B cell (primary cell): Measurements from ENCODE around the gene ZNF185. TPM values are rescaled to one million over a fixed set of nuclear protein-coding genes. Genes with fewer than 3 reads are reported as not detected.

ENCODE experiments used
- ATAC-seq: fragments of 200-7000 bp; cut with Tn5 transposase; one replicate; pipeline ENCODE4 v1.10.0; 2021; ENCODE audit warnings: low read depth, mild to moderate bottlenecking, moderate number of reproducible peaks, moderate library complexity
- CTCF ChIA-PET: fragments of 350-600 bp; sonication (Branson Sonifier 250); formaldehyde crosslinking; loops from one replicate; lab custom pipeline; 2021; ENCODE audit warnings: antibody characterized with exemption, inconsistent platforms; lab: Charles Lee
- POLR2A ChIA-PET: fragments of 350-600 bp; sonication (Branson Sonifier 250); formaldehyde crosslinking; loops from one replicate; lab custom pipeline; 2021; ENCODE audit warnings: antibody characterized with exemption; lab: Charles Lee
- DNase-seq: peaks from one replicate; pipeline ENCODE4 v3.0.0; 2013
- H2AFZ ChIP-seq: 2 replicates; pipeline ENCODE4 v1.6.1; 2012; ENCODE audit warnings: mild to moderate bottlenecking, low read depth, low read length; ENCODE audit not compliant: insufficient read depth, poor library complexity, severe bottlenecking
- H3K27ac ChIP-seq, 2 donors: 1 replicate in 1 of 2; 2 replicates in 1 of 2; pipeline ENCODE4 v1.5.1; 2012 to 2013; ENCODE audit warnings: low read length in 2 of 2, mild to moderate bottlenecking in 2 of 2, moderate library complexity in 1 of 2
- H3K27me3 ChIP-seq, 4 experiments: fragments of 200-600 bp in 1 of 4; sonication (generic) in 1 of 4; replicated peaks in 1 of 4; 1 replicate in 2 of 4; 2 replicates in 2 of 4; pipeline versions ENCODE4 v1.6.1 to v1.7.0; 2013 to 2016; ENCODE audit warnings: low read length in 3 of 4, mild to moderate bottlenecking in 2 of 4, mixed read lengths in 1 of 4, moderate library complexity in 1 of 4; ENCODE audit not compliant: insufficient read depth in 4 of 4, control insufficient read depth in 3 of 4; ENCODE audit errors: control extremely low read depth in 1 of 4
- H3K36me3 ChIP-seq, 2 experiments: replicated peaks in 1 of 2; 1 replicate in 1 of 2; 2 replicates in 1 of 2; pipeline versions ENCODE4 v1.6.1 to v1.7.1; 2013; ENCODE audit warnings: low read length in 1 of 2; ENCODE audit not compliant: insufficient read depth in 2 of 2, control insufficient read depth in 1 of 2; ENCODE audit errors: control extremely low read depth in 1 of 2, extremely low read depth in 1 of 2
- H3K4me1 ChIP-seq, 2 donors: fragments of 200-600 bp in 1 of 2; sonication (generic) in 1 of 2; 1 replicate in 1 of 2; 2 replicates in 1 of 2; pipeline versions ENCODE4 v1.5.1 to v1.6.1; 2013 to 2017; ENCODE audit warnings: low read length in 2 of 2; ENCODE audit not compliant: control insufficient read depth in 2 of 2, insufficient read depth in 2 of 2
- H3K4me2 ChIP-seq: replicated peaks from 2 replicates; pipeline ENCODE3; 2012; ENCODE audit warnings: mild to moderate bottlenecking, low read depth, low read length; ENCODE audit not compliant: poor library complexity, severe bottlenecking
- H3K4me3 ChIP-seq, 5 experiments: fragments of 200-600 bp in 1 of 5; sonication (generic) in 1 of 5; 1 replicate in 3 of 5; 2 replicates in 2 of 5; pipeline versions ENCODE4 v1.5.1 to v1.7.0; 2011 to 2016; ENCODE audit warnings: low read length in 4 of 5, mild to moderate bottlenecking in 4 of 5, low read depth in 2 of 5, control low read depth in 1 of 5, moderate library complexity in 1 of 5; ENCODE audit not compliant: insufficient read depth in 1 of 5; ENCODE audit errors: control extremely low read depth in 1 of 5, extremely low read depth in 1 of 5
- H3K79me2 ChIP-seq: fragments of 200-600 bp; sonication (generic); one replicate; pipeline ENCODE4 v1.6.0; 2016; ENCODE audit warnings: low read length; ENCODE audit not compliant: control insufficient read depth, insufficient read depth
- H3K9ac ChIP-seq: fragments of 200-600 bp; sonication (generic); 2 replicates; pipeline ENCODE4 v1.6.1; 2017; ENCODE audit warnings: mild to moderate bottlenecking, low read length, moderate library complexity
- H3K9me3 ChIP-seq, 3 donors: one replicate each; pipeline versions ENCODE4 v1.6.1 to v1.7.1; 2013; ENCODE audit warnings: low read length in 2 of 3; ENCODE audit not compliant: control insufficient read depth in 2 of 3, insufficient read depth in 1 of 3; ENCODE audit errors: control extremely low read depth in 1 of 3
- H4K20me1 ChIP-seq: 2 replicates; pipeline ENCODE4 v1.6.0; 2012; ENCODE audit warnings: mild to moderate bottlenecking, low read length; ENCODE audit not compliant: insufficient read depth, control insufficient read depth, poor library complexity, severe bottlenecking
- H3K27ac Mint-ChIP-seq: one replicate; pipeline ENCODE4 v1.8.0; 2021; ENCODE audit warnings: mixed read lengths
- H3K27me3 Mint-ChIP-seq: one replicate; pipeline ENCODE4 v1.8.0; 2021; ENCODE audit warnings: mixed read lengths
- H3K4me1 Mint-ChIP-seq: one replicate; pipeline ENCODE4 v1.8.0; 2021; ENCODE audit warnings: mixed read lengths
- H3K4me3 Mint-ChIP-seq: one replicate; pipeline ENCODE4 v1.8.0; 2021; ENCODE audit warnings: mixed read lengths
- H3K9me3 Mint-ChIP-seq: one replicate; pipeline ENCODE4 v1.8.0; 2022; ENCODE audit warnings: mixed read lengths; ENCODE audit not compliant: insufficient read depth
- EZH2 ChIP-seq: IDR thresholded peaks from 2 replicates; pipeline ENCODE4 v1.6.1; 2012; ENCODE audit warnings: borderline replicate concordance, low read depth, mild to moderate bottlenecking, moderate library complexity, low read length; ENCODE audit not compliant: insufficient read depth, poor library complexity, severe bottlenecking
- WGBS: methylation state at CpG from one replicate; pipeline ENCODE4 v1.1.5; 2013; ENCODE audit warnings: missing lambda C conversion rate; ENCODE audit not compliant: insufficient coverage; 5-methylcytosine and 5-hydroxymethylcytosine counted together
- intact Hi-C: fragments of 100-400 bp; cut with micrococcal nuclease; formaldehyde crosslinking; loops from one replicate; pipeline ENCODE4 v1.10.0; 2022
- polyA plus RNA-seq: library from polyadenylated mRNA; depleted of rRNA; stranded (reverse); fragments of >200 nt; gene quantifications from 2 replicates; pipeline ENCODE4 v1.2.3, GENCODE V29; 2012
- total RNA-seq, 2 donors: library from RNA; stranded (reverse); fragments of 120-200 nt in 1 of 2; gene quantifications; 1 replicate in 1 of 2; 2 replicates in 1 of 2; pipeline versions ENCODE4 v1.2.3 to v1.2.4, GENCODE V29; 2013 to 2022
- TF ChIP-seq, protein P1 (sequence below): fragments of 200-600 bp; IDR thresholded peaks from one replicate; pipeline ENCODE4 v1.8.0; 2022; ENCODE audit warnings: antibody characterized with exemption, mild to moderate bottlenecking

The ZNF185 gene
- total and polyA plus RNA-seq, 2 donors (not counting 1 experiment from before 2014, with no cell fraction given), result 0.89 to 2.3 TPM

DNA sequence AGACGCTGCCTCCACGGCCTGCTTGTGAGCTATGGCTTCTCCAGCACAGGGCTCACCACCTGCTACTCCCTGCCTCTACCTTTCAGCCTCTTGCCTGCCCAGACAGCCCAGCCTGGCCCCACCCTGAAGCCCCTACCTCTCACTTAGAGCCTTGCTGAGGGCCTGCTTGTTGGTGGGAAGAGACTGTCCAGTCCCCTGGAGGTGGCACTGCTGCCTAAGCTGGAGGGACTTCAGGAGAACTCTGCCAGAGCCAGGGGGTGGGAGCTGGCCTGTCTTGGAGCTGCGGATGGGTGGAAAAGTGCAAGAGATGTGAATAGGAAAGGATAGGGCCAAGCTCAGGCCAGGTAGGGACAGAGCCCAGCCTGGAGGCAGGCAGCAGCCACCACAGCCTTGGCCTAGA lies 2.7 kb upstream of the ZNF185 start:
- H3K4me2 ChIP-seq, result no peak overlapping the region
- TF ChIP-seq EZH2, result no peak
- TF ChIP-seq, protein P1, sequence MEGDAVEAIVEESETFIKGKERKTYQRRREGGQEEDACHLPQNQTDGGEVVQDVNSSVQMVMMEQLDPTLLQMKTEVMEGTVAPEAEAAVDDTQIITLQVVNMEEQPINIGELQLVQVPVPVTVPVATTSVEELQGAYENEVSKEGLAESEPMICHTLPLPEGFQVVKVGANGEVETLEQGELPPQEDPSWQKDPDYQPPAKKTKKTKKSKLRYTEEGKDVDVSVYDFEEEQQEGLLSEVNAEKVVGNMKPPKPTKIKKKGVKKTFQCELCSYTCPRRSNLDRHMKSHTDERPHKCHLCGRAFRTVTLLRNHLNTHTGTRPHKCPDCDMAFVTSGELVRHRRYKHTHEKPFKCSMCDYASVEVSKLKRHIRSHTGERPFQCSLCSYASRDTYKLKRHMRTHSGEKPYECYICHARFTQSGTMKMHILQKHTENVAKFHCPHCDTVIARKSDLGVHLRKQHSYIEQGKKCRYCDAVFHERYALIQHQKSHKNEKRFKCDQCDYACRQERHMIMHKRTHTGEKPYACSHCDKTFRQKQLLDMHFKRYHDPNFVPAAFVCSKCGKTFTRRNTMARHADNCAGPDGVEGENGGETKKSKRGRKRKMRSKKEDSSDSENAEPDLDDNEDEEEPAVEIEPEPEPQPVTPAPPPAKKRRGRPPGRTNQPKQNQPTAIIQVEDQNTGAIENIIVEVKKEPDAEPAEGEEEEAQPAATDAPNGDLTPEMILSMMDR, result no peak

DNA sequence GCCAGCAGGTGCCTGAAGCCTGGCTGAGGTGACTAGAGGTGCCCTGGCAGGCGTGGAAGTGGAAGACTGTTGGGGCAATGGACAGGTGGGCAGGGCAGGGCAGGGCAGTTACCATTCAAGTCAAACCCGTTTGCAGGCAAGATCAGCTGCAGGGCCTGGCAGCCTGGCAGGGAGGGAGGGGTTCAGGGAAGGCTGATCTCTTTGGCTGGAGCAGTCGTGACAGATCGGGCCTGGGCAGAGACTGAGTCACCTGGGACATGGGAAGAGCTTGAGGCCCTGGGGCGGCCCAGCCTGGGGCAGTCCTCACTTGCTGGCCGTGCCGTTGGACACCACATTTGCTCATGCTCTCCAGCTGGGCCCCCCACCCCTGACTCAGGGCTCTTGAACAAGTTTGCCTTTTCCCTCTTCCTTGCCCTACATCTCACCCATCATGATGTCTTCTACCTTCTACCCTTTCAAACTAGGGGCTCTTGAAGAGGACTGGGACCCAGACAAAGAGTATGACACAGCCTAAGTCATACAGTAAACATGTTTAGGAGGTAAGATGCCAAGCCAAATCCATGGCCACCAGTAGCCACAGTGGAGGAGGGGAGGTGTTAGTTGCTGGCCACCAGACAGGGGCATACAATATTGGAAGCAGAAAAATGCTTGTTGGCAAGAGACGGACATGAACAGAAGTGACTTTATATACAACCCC lies 2.0 kb upstream of the ZNF185 start:
- CTCF ChIA-PET, result no interaction called here
- no peak overlapping the region for H3K27ac ChIP-seq
- H3K4me2 ChIP-seq, result no peak overlapping the region
- no peaks in the 10 kb centered on the region for H3K9me3 ChIP-seq
- intact Hi-C loops, result no loop called here
- no peak overlapping the region for H3K9ac ChIP-seq
- Mint-ChIP-seq H3K4me3 (no peak overlapping the region), H3K27me3 (peaks cover 27% of the 10 kb centered on the region), H3K4me1 (peaks cover 3% of the 10 kb centered on the region), H3K9me3 (no peaks in the 10 kb centered on the region), H3K27ac (no peak overlapping the region)
- ATAC-seq (no peak), DNase-seq (no peak)
- TF ChIP-seq EZH2, result no peak
- TF ChIP-seq, protein P1, result no peak
- no peak overlapping the region for H3K4me3 ChIP-seq
- no peaks in the 10 kb centered on the region for H3K79me2 ChIP-seq
- no peaks in the 10 kb centered on the region for H3K4me1 ChIP-seq
- 90% methylated on average over 7 of the region's 8 CpGs for WGBS
- no peak overlapping the region for H2AFZ ChIP-seq
- POLR2A ChIA-PET, result no interaction called here
- H4K20me1 ChIP-seq, result no peaks in the 10 kb centered on the region
- no peaks in the 10 kb centered on the region for H3K36me3 ChIP-seq
- peaks cover 0 to 5% (median 0%) of the 10 kb centered on the region in 4 experiments for H3K27me3 ChIP-seq

More for the DNA sequence above, 2.7 kb upstream of the ZNF185 start:
- Histone ChIP-seq H2AFZ (no peak overlapping the region), H3K9ac (no peak overlapping the region), H3K9me3 (no peaks in the 10 kb centered on the region), H3K27ac (no peak overlapping the region), H3K27me3 (peaks cover 0 to 5% (median 0%) of the 10 kb centered on the region in 4 experiments), H3K36me3 (no peaks in the 10 kb centered on the region), H3K4me3 (no peak overlapping the region), H4K20me1 (no peaks in the 10 kb centered on the region), H3K4me1 (no peaks in the 10 kb centered on the region), H3K79me2 (no peaks in the 10 kb centered on the region)
- ATAC-seq (no peak), DNase-seq (no peak)
- H3K4me3 Mint-ChIP-seq, result no peak overlapping the region
- peaks cover 32% of the 10 kb centered on the region for H3K27me3 Mint-ChIP-seq
- intact Hi-C loops, result no loop called here
- WGBS, result 94% methylated on average over 3 of the region's 3 CpGs
- H3K27ac Mint-ChIP-seq, result no peak overlapping the region
- CTCF ChIA-PET, result no interaction called here
- POLR2A ChIA-PET, result no interaction called here
- peaks cover 3% of the 10 kb centered on the region for H3K4me1 Mint-ChIP-seq
- no peaks in the 10 kb centered on the region for H3K9me3 Mint-ChIP-seq
